ENCODE measurements around the gene DCP1B. TPM values are rescaled to one million over a fixed set of nuclear protein-coding genes. Genes with fewer than 3 reads are reported as not detected.

DCP1B gene
- total RNA-seq, 1 donor from 2014 or later: 31.5 TPM

DNA sequence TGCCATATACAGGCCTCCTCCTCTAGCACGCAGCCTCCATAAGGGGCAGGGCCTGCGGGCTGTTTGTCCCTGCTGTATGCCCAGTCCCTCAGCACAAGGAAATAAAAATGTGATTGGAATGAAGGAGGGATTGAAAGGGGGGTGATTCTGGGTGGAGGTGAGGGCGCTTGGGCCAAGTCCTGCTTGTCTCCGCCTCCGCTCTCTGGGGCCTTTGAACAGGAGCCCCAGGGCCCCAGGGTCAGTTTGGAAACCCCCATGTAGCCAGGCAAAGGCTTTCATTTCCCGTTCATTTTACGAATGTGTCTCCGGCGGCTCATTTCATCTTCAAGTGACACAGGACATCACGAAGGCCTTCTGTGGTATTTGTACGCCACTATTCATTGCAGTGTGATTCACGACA is 81.3 kb downstream of the DCP1B start:
- Mint-ChIP-seq H3K27me3 (peaks cover 6% of the 10 kb centered on the region), H3K27ac (no peak overlapping the region), H3K4me1 (ENCODE audit: low read depth) (no peaks in the 10 kb centered on the region), H3K9me3 (ENCODE audit: low read depth) (no peaks in the 10 kb centered on the region), H3K36me3 (ENCODE audit: insufficient read depth) (no peaks in the 10 kb centered on the region), H3K4me3 (ENCODE audit: low read depth) (no peak overlapping the region)
- DNase-seq (ENCODE audit: low spot score, unreplicated experiment): no peak
- TF ChIP-seq, protein P1, sequence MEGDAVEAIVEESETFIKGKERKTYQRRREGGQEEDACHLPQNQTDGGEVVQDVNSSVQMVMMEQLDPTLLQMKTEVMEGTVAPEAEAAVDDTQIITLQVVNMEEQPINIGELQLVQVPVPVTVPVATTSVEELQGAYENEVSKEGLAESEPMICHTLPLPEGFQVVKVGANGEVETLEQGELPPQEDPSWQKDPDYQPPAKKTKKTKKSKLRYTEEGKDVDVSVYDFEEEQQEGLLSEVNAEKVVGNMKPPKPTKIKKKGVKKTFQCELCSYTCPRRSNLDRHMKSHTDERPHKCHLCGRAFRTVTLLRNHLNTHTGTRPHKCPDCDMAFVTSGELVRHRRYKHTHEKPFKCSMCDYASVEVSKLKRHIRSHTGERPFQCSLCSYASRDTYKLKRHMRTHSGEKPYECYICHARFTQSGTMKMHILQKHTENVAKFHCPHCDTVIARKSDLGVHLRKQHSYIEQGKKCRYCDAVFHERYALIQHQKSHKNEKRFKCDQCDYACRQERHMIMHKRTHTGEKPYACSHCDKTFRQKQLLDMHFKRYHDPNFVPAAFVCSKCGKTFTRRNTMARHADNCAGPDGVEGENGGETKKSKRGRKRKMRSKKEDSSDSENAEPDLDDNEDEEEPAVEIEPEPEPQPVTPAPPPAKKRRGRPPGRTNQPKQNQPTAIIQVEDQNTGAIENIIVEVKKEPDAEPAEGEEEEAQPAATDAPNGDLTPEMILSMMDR (IDR thresholded peaks at IDR 0.05; ENCODE audit: unreplicated experiment): no peak

DNA sequence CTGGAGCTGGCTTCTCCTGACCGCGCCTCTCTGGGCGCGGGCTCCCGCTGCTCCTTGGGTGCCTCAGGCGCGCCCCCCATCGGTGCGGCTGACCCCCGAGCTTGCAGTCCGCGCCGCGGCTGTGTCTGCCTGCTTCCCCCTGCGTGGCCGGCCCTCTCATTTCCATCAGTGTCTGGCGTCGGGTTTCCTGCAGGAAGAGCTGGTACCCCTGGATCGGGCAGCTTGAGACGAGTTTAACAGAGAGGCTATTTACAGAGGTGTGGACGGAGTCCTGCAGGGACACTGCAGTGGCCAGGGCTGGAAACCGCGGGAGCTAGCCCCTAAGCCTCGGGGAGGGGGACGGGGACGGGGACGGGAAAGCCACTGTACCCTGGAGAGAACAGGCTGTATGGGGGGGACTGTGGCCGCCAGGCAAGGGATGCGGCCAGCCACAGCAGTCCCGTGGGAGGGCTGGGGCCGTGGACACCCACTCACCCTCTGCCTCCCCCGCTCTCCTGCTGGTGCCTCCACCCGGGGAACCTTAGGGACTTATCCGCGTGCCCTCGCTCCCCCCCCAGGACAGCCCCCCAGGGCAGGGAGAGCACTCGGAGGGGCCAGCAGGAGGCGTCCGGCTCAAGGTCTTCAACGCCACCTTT is 82.1 kb downstream of the DCP1B start:
- no peak overlapping the region for H3K27ac Mint-ChIP-seq

DNA sequence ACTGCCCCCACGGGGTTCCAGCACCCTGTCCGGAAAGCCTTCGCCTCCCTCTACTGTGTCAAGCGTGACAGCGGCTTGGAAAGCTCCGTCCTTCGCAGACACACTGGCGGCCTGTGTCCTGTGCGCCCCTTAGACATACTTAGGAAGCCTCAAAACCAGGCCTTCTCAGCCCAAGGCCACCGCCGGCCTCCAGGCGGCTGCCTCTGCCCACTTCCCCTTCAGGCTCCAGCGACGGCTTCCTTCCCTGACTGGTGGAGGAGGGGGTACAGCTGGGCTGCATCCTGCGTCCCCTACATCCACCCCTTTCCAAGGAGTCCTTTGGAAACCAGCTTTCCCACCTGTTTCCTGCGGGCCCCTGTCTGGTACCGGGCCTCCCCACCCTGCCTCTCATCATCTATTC is 83.3 kb downstream of the DCP1B start:
- Mint-ChIP-seq H3K4me1 (ENCODE audit: low read depth) (no peaks in the 10 kb centered on the region), H3K27me3 (peaks cover 12% of the 10 kb centered on the region), H3K9me3 (ENCODE audit: low read depth) (no peaks in the 10 kb centered on the region), H3K4me3 (ENCODE audit: low read depth) (no peak overlapping the region), H3K27ac (no peak overlapping the region), H3K36me3 (ENCODE audit: insufficient read depth) (no peaks in the 10 kb centered on the region)
- no peak for DNase-seq (ENCODE audit: low spot score, unreplicated experiment)
- TF ChIP-seq, protein P1 (IDR thresholded peaks at IDR 0.05; ENCODE audit: unreplicated experiment): no peak

More for the DNA sequence above, 82.1 kb downstream of the DCP1B start:
- Mint-ChIP-seq H3K4me1 (ENCODE audit: low read depth) (no peaks in the 10 kb centered on the region), H3K27me3 (peaks cover 6% of the 10 kb centered on the region), H3K36me3 (ENCODE audit: insufficient read depth) (no peaks in the 10 kb centered on the region), H3K9me3 (ENCODE audit: low read depth) (no peaks in the 10 kb centered on the region), H3K4me3 (ENCODE audit: low read depth) (no peak overlapping the region)
- TF ChIP-seq, protein P1 (IDR thresholded peaks at IDR 0.05; ENCODE audit: unreplicated experiment): no peak
- no peak for DNase-seq (ENCODE audit: low spot score, unreplicated experiment)

DNA sequence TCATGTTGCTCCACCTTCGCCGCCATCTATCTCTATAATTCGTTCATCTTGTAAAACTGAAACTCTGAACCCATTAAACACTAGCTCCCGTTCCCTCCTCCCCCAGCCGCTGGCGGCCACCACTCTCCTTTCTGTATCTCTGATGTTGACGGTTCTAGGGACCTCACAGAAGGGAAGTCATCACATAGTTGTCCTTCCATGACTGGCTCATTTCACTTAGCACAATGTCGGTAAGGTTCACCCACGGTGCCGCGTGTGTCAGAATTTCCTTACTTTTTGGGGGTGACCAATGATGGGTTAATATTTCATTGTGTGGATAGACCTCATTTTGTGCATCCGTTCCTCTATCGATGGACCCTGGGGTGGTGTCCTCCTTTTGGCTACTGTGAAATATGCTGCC is 83.8 kb downstream of the DCP1B start:
- Mint-ChIP-seq H3K36me3 (ENCODE audit: insufficient read depth) (no peaks in the 10 kb centered on the region), H3K4me1 (ENCODE audit: low read depth) (no peaks in the 10 kb centered on the region), H3K27ac (no peak overlapping the region), H3K27me3 (peaks cover 15% of the 10 kb centered on the region), H3K9me3 (ENCODE audit: low read depth) (no peaks in the 10 kb centered on the region), H3K4me3 (ENCODE audit: low read depth) (no peak overlapping the region)
- TF ChIP-seq, protein P1 (IDR thresholded peaks at IDR 0.05; ENCODE audit: unreplicated experiment): no peak
- DNase-seq (ENCODE audit: low spot score, unreplicated experiment): no peak

DNA sequence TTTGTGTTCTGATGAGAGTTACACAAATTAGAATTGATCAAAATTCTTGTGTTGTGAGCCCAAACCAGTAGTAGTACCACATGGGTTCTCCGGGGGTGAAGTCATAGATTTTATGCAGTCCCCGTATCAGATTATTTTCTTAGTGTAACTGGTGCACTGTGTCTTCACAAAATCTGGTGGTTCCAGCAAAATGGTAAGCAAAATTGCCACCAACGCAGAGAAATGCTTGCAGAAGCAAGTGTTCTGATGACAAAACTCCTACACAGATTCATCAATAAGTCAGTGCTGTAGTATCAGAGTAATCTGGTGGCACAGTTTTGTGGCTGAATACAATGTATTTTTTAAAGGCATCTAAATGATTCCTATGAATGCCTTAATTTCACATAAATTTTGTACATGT is 84.5 kb downstream of the DCP1B start:
- H3K4me3 Mint-ChIP-seq (ENCODE audit: low read depth): no peak overlapping the region
- H3K9me3 Mint-ChIP-seq (ENCODE audit: low read depth): no peaks in the 10 kb centered on the region
- DNase-seq (ENCODE audit: low spot score, unreplicated experiment): no peak
- no peaks in the 10 kb centered on the region for H3K4me1 Mint-ChIP-seq (ENCODE audit: low read depth)
- TF ChIP-seq, protein P1 (IDR thresholded peaks at IDR 0.05; ENCODE audit: unreplicated experiment): no peak
- peaks cover 13% of the 10 kb centered on the region for H3K27me3 Mint-ChIP-seq
- no peaks in the 10 kb centered on the region for H3K36me3 Mint-ChIP-seq (ENCODE audit: insufficient read depth)
- no peak overlapping the region for H3K27ac Mint-ChIP-seq

Measured in progenitor cell of endocrine pancreas (in vitro differentiated cells).